NCI-H748 (cell line): ENCODE results near the gene TEX2.
"Not testable (repeated sequence)": the region's sequence is repeated elsewhere in the genome, so short reads cannot be mapped to it uniquely, and the experiment has no call there.

Experiments
- DNase-seq: peaks from one replicate; lab custom pipeline; 2025; ENCODE audit not compliant: unreplicated experiment; lab: John Stamatoyannopoulos, UW

The TEX2 gene

DNA sequence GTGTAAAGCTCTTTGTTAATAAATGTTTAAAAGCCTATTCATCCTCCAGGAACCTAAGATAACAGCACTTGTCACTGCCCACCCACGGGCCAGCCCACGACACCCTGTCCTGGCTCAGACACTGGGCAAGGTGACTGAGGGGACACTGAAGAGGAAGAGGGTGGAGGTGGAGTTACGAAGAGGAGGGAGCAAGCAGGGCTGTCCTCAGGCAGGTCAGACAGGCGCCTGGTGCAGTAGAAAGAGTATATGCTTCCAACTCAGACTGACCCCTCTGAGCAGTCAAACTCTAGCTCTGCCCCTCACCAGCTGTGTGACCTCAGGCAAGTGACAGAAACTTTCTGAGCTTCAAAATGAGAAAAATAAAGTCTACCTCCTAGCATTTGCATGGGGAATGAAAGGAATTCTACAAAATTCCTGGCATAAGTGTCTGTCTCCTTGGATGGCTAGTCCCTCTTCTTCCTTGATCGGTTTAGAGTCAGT, 22.8 kb downstream of the TEX2 start:
- no peak for DNase-seq

DNA sequence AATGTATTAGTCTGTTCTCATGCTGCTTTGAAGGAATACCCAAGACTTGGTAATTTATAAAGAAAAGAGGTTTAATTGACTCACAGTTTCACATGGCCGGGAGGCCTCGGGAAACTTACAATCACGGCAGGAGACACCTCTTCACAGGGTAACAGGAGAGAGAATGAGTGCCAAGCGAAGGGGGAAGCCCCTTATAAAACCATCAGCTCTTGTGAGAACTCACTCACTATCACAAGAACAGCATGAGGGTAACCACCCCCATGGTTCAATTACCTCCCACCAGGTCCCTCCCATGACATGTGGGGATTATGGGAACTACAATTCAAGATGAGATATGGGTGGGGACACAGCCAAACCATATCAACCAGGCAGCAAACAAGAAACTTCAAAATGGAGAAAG, 24.6 kb downstream of the TEX2 start:
- DNase-seq, result not testable (repeated sequence)

GRCh38 chr17:64236827-64237403, 26.1 kb downstream of the TEX2 start:
- DNase-seq, result no peak

DNA sequence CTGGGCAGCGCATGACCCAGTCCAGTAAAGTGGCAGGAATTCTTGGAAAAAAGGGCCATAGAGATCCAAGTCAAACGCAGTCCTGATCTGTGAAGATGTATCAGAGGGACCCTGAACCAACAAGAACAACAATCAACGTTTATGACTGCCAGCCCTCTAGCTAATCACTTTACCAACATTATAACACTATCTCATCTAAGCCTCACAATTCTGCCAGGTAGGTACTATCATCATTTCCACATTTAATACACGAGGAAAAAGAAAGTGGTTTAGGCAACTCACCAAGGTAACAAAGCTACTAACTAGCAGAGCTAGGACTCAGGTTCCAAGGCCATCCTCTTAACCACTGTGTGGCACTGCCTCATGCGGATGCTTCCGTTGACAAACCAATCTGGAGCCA, 28.1 kb downstream of the TEX2 start:
- DNase-seq, result no peak

GRCh38 chr17:64232466-64233262, 30.4 kb downstream of the TEX2 start:
- no peak for DNase-seq

DNA sequence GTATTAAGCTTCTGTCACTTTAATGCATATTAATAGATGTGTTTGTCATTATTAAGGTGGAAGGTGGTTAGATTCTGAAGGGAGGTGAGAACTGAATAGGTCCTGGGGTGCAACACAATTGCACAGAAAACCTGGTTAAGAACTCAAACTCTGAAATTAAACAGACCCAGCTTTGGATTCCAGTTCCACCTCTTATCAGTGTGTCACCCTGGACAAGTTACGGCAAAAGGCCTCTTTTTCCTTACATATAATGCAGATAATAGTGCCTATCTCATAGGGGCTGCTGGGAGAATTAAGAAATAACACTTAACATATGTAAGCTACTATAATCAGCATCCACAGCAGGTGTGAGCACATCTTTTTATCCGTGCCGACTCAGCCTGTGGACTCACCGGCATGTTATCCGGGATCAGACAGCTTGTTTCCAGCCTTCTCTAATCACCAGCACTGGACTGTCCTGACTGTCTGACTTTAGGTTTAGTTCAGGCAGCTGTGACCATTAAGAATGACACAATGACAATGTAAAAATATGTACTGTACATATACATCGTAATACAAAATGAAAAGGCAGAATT, 31.4 kb downstream of the TEX2 start:
- no peak for DNase-seq

GRCh38 chr17:64230791-64231408, 32.2 kb downstream of the TEX2 start:
- no peak for DNase-seq

DNA sequence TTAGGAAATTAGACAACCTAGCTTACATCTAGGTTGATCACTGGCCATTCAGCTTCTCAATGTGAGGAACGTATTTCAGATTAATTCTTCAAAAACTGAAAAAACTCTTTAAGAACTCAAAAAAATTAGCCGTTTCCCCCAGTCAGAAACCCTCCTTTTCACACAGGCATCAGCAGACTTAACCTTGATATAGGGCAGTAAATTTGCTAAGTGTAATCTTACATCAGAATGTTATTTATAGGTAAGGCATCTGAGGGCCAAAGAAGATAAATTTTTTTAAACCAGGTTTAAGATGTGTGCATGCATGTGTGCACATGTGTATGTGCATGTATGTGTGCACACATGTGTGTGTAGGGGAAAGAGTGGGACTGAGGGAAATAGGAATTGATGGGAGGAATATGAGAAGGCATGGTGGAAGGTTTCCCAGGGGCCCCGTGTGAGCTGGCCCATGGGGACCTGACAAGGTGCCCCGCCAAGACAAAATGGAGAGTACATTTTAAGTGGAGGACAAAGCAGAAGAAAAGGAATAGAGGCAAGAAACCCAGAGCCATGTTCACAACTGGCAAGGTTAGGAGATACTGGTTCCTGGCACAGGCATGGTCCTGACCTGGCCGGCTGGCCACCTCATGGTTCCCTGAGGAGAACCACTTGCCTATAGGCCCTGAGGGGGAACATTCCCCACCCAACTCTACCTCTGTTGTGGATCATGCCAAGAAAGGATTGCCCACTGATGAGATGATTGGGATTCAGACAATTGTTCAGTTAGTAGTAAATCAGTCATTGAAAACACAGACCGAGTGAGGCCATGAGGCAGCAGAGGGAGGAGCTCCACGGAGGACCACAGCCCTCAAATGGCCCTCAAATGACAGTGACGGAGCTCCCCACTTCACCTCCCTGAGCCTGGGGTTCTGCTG, 33.0 kb downstream of the TEX2 start:
- no peak for DNase-seq

DNA sequence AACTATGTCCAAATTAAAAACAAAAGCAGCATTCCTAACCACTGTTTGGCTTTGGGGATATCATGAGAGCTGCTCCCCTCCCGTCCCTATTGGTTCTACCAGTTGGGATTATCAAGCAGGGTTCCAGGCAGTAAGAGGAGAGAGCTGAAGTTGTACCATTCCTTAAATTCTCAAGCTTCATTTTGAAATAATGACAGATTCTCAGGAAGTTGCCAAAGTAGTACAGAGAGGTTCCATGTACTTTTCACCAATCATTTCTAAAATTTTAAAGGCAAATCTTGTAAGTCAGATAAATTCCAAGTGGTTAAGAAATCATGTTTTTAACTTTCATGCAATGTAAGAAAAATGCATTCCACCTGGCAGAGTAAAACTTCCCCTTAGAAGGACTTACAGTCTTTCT, 36.9 kb downstream of the TEX2 start:
- DNase-seq, result no peak

DNA sequence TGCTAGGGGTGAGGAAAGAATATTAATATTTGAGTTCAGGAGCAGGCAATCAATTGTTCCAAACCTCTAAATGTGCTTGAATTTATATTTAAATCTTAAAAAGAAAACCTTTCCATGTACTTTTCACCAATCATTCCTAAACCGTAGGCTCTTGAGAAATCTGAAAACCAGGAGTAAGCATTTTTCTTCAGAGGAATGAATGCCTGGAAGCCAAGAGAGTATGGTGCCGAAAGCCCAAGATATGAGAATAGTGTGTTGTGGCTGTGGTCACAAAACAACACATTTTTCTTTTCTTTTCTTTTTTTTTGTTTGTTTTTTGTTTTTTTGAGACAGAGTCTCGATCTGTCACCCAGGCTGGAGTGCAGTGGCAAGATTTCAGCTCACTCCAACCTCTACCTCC, 37.6 kb downstream of the TEX2 start:
- DNase-seq, result no peak

GRCh38 chr17:64223931-64224629, 39.0 kb downstream of the TEX2 start:
- no peak for DNase-seq

DNA sequence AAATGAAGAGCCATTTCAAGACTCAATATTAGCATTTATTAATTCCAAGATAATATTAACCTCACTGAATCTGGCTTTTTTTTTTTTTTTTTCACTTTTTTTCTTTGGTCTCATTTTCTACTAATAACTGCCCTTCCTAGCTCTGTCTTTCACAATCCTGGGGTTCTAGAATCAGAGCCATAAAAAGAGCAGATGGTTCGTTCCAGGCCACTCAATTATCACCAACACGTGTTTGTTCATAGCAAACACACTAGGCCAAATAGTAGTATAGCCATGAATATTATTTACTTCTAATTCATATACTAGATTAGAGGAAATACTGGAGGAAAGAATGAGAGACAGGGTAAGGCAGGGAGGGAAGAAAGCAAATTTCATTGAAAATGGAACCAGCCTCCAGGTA, 39.8 kb downstream of the TEX2 start:
- DNase-seq, result peak; percentile 30

GRCh38 chr17:64221679-64222078, 41.4 kb downstream of the TEX2 start:
- no peak for DNase-seq

GRCh38 chr17:64220604-64221003, 42.5 kb downstream of the TEX2 start:
- not testable (repeated sequence) for DNase-seq

- DNase-seq, result no peak
These were observed 43.5 kb downstream of the TEX2 start for GRCh38 chr17:64219571-64219970.

DNA sequence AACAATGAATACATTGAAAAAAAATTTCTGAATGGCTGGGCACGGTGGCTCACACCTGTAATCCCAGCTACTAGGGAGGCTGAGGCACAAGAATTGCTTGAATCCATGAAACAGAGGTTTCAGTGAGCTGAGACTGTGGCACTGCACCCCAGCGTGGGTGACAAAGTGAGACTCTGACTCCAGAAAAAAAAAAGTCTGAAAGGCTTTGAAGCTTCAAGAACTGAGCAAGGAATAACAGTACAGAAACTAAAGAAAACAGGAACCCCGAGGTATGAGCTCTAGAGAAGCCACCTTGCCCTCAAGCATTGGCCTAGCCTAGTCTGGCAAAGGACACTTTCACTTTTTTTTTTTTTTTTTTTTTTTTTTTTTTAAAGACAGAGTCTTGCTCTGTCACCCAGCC, 45.0 kb downstream of the TEX2 start:
- no peak for DNase-seq

DNA sequence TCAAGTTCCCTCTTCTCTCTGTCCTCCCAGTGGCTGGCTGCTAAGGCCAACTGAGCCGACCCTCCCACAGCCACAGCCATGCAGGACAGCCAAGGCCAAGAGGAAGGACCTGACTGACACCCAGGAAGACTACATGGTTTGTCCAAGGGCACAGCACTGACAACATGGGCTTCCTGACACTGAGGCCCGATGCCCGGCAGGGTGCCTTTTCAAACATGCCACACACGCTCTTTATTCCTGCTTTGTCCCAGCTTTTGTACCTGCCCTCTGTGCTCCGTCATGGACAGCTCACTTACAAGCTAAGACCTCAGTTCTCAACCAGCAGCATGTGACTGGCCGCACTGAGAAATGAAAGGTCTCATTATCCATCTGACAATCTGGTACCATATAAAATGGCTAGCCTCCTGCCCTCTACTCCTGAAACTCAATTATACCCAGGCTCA, 45.8 kb downstream of the TEX2 start:
- no peak for DNase-seq

DNA sequence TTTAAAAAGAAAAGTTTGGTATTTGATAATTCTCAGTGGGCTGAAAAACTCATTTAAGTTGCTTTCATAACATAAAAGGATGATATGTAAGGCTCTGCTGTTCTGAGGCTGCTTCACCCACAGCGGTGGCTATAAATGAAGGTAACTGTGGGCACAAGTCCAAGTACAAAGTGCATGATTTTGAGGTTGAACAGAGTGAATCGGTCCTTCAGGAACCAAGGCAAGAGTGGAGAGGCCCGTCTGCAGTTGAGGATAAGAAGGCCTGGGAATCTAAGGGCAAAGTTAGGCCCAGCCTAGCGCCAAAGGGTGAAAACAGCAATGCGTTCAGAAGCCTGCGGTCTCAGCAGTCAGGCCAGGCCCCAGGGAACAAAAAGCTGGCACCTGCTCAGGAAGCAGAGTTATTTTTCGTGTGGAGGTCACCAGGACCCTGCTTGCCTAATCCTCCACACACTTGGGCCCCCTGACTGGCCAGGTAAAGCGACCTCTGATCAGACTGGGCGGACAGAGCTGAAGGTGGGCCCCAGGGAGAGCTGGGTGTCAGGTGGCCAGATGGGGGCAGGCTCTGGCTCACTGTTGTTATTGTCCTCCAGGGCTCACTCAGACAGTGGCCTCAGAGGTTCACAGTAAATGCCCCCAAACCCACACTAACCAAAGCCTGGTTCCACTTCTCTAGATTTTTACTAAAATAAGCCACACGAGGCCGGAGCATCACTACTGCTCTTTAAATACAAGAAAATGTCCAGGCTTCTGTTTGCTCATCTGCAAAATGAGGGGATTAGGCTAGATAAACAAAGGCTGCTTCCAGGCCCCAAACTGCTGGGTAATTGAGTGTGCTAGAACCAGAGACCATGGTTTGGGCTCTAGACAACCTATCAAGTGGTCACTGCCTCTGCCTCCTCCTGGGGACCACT, 46.5 kb downstream of the TEX2 start:
- DNase-seq, result no peak

DNA sequence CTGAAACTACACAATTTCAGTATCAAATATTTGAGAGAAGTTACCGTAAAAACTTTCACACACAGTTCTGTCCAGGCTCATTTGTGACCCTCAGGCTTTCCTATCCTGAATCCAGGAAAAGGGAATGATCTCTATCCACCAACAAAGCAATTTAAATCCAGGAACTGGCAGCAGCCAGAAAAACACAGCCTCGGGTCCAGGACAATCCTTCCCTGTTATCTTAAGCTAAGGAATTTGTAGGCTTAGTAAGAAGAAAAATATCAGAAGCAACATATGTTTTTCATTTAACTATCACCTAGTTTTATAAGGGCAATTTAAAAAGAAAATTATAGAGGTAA, 47.1 kb downstream of the TEX2 start:
- no peak for DNase-seq
